Testis (tissue), 3 donors: ENCODE measurements around the gene PSMD1. TPM values are rescaled to one million over a fixed set of nuclear protein-coding genes. Genes with fewer than 3 reads are reported as not detected.

ENCODE experiments used
- DNase-seq: peaks from one replicate; pipeline ENCODE4 v3.0.0-alpha.2; 2019
- H3K27ac ChIP-seq, 2 donors: fragments of 200-600 bp; sonication (generic); one replicate each; pipeline ENCODE4 v1.5.1; 2019
- H3K27me3 ChIP-seq: fragments of 200-600 bp; sonication (generic); one replicate; pipeline ENCODE4 v1.5.1; 2019
- H3K36me3 ChIP-seq: fragments of 200-600 bp; sonication (generic); one replicate; pipeline ENCODE4 v1.5.1; 2017; ENCODE audit warnings: low read depth; ENCODE audit errors: missing control alignments
- H3K4me1 ChIP-seq: fragments of 200-600 bp; sonication (generic); one replicate; pipeline ENCODE4 v1.5.1; 2019
- H3K4me3 ChIP-seq, 2 donors: fragments of 200-600 bp; sonication (generic); one replicate each; pipeline ENCODE4 v1.5.1; 2017 to 2019
- H3K9me3 ChIP-seq: fragments of 200-600 bp; sonication (generic); one replicate; pipeline ENCODE4 v1.5.1; 2017
- POLR2A ChIP-seq: fragments of 450-650 bp; IDR thresholded peaks from one replicate; pipeline ENCODE4 v1.6.1; 2017; ENCODE audit warnings: antibody characterized with exemption, mild to moderate bottlenecking, moderate library complexity
- whole genome bisulfite sequencing, 2 donors: methylation state at CpG; one replicate each; pipeline ENCODE4 v1.1.5; 2018; 5-methylcytosine and 5-hydroxymethylcytosine counted together
- intact Hi-C: fragments of 100-400 bp; cut with DNase I; formaldehyde crosslinking; loops from one replicate; pipeline ENCODE4 v1.15.1; 2023; ENCODE audit warnings: low total_unique reads
- polyA plus RNA-seq: library from polyadenylated mRNA; stranded (reverse); fragments of 350-450 nt; fragmentation: Illumina TruSeq; extraction: RNeasy Lipid Tissue Mini Kit (QIAGEN cat#74804); gene quantifications from one replicate; pipeline ENCODE4 v1.2.3, GENCODE V29; 2014; ENCODE audit warnings: low read depth, low replicate concordance; ENCODE audit not compliant: insufficient read depth
- small RNA-seq, 2 donors: library from RNA; depleted of rRNA; stranded (forward); fragments of <200 nt; gene quantifications; one replicate each; pipeline ENCODE3, GENCODE V24; 2016
- total RNA-seq, 2 donors: library from RNA; depleted of rRNA; stranded (reverse); fragments of >200 nt; gene quantifications; one replicate each; pipeline ENCODE4 v1.2.3, GENCODE V29; 2016
- TF ChIP-seq, protein P1 (sequence below), 3 experiments: fragments of 450-650 bp in 2 of 3; fragments of 200-600 bp in 1 of 3; sonication (generic) in 1 of 3; IDR thresholded peaks; one replicate each; pipeline ENCODE4 v1.5.1; 2016 to 2019; ENCODE audit warnings: antibody characterized with exemption in 3 of 3, mild to moderate bottlenecking in 2 of 3, moderate library complexity in 1 of 3

Gene PSMD1
- total and polyA plus RNA-seq, 3 donors from 2014 or later: 60.8 to 69.6 (median 66.8) TPM

DNA sequence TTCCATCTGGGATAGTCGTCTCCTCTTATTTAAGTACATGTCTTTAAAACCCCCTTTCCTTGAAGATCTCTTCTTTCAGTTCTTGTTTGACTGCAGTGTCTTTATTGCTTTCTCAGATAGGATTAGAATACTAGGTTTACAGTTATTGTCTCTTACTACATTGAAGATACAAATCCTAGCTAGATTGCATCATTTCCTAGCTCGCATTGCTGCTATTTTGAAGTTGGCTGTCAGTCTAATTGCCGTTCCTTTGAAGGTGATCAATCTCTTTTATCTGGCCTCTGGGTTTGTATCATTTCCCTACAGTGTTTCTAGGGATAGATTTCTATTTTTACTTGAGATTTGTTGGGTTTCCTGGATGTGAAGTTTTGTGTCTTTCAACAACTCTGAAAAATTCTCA lies 162.6 kb downstream of the PSMD1 start:
- Histone ChIP-seq H3K9me3 (no peaks in the 10 kb centered on the region), H3K27ac (no peak overlapping the region), H3K36me3 (peaks cover 7% of the 10 kb centered on the region), H3K4me3 (no peak overlapping the region), H3K27me3 (no peaks in the 10 kb centered on the region), H3K4me1 (no peaks in the 10 kb centered on the region)
- 86 to 94% methylated on average over 3 of the region's 3 CpGs for WGBS, 2 donors
- TF ChIP-seq POLR2A: no peak
- TF ChIP-seq, protein P1, sequence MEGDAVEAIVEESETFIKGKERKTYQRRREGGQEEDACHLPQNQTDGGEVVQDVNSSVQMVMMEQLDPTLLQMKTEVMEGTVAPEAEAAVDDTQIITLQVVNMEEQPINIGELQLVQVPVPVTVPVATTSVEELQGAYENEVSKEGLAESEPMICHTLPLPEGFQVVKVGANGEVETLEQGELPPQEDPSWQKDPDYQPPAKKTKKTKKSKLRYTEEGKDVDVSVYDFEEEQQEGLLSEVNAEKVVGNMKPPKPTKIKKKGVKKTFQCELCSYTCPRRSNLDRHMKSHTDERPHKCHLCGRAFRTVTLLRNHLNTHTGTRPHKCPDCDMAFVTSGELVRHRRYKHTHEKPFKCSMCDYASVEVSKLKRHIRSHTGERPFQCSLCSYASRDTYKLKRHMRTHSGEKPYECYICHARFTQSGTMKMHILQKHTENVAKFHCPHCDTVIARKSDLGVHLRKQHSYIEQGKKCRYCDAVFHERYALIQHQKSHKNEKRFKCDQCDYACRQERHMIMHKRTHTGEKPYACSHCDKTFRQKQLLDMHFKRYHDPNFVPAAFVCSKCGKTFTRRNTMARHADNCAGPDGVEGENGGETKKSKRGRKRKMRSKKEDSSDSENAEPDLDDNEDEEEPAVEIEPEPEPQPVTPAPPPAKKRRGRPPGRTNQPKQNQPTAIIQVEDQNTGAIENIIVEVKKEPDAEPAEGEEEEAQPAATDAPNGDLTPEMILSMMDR (IDR thresholded peaks at IDR 0.05): no peak
- intact Hi-C loops: no loop called here
- no peak for DNase-seq

DNA sequence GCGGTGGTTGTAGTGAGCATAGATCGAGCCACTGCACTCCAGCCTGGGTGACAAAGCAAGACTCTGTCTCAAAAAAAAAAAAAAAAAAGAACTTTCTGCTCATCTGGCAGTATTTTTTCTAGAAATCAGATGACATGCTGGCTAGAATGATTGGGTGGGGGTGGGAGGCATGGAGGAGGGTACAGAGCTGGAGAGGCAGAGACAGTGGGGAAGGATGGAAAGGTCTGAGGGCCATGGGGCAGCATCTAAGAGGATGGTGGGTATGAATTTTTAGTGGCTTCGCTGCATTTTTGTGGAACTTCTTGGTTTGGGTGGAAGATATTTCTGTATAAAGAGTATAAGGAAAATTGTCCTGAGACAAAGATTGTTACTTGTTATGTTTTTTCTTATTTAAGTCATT lies 165.1 kb downstream of the PSMD1 start:
- H3K36me3 ChIP-seq: peaks cover 4% of the 10 kb centered on the region
- DNase-seq: no peak

More for the DNA sequence above, 165.1 kb downstream of the PSMD1 start:
- no peaks in the 10 kb centered on the region for H3K9me3 ChIP-seq
- H3K27me3 ChIP-seq: no peaks in the 10 kb centered on the region
- H3K4me1 ChIP-seq: no peaks in the 10 kb centered on the region
- H3K4me3 ChIP-seq: no peak overlapping the region
- no peak for TF ChIP-seq POLR2A
- TF ChIP-seq, protein P1 (IDR thresholded peaks at IDR 0.05): no peak
- intact Hi-C loops: no loop called here
- H3K27ac ChIP-seq: peak overlapping the region in 1 of 2 donors; percentile 64
- 82 to 90% methylated on average over 3 of the region's 3 CpGs for WGBS, 2 donors

Small RNAs within 50 kb of the gene (small RNA-seq; reads per million reads assigned to genes)
- gene RNU1-93P: 0 reads per million in 2 donors

Other genes starting within 250 kb of the PSMD1 start
- 10 to 100 TPM; 53.7 to 95.7 TPM for gene ITM2C, start 191.9 kb upstream of the PSMD1 start, total RNA-seq
- gene ITM2C, start 191.9 kb upstream of the PSMD1 start, polyA plus RNA-seq: 57.8 TPM
- gene GPR55, start 131.6 kb upstream of the PSMD1 start, total RNA-seq: 10 to 100 TPM; 10.9 to 14.7 TPM
- 12.3 TPM for gene GPR55, start 131.6 kb upstream of the PSMD1 start, polyA plus RNA-seq
- gene SPATA3, start 60.7 kb upstream of the PSMD1 start, total RNA-seq: 100 to 1,000 TPM in 1 of 2 donors, 10 to 100 TPM in 1; 18.6 to 127 TPM
- 211 TPM for gene SPATA3, start 60.7 kb upstream of the PSMD1 start, polyA plus RNA-seq
- gene C2orf72, start 19.3 kb upstream of the PSMD1 start, total RNA-seq: 1 to 10 TPM; 5.3 to 6.9 TPM
- 2.7 TPM for gene C2orf72, start 19.3 kb upstream of the PSMD1 start, polyA plus RNA-seq
- under 1 TPM; 0.16 to 0.37 TPM for gene HTR2B, start 68.2 kb downstream of the PSMD1 start, total RNA-seq
- 0.71 TPM for gene HTR2B, start 68.2 kb downstream of the PSMD1 start, polyA plus RNA-seq
- gene ARMC9, start 141.8 kb downstream of the PSMD1 start, total RNA-seq: 10 to 100 TPM; 47.5 to 49.7 TPM
- 35.0 TPM for gene ARMC9, start 141.8 kb downstream of the PSMD1 start, polyA plus RNA-seq